ENCODE data around the gene JSRP1.

Gene JSRP1

DNA sequence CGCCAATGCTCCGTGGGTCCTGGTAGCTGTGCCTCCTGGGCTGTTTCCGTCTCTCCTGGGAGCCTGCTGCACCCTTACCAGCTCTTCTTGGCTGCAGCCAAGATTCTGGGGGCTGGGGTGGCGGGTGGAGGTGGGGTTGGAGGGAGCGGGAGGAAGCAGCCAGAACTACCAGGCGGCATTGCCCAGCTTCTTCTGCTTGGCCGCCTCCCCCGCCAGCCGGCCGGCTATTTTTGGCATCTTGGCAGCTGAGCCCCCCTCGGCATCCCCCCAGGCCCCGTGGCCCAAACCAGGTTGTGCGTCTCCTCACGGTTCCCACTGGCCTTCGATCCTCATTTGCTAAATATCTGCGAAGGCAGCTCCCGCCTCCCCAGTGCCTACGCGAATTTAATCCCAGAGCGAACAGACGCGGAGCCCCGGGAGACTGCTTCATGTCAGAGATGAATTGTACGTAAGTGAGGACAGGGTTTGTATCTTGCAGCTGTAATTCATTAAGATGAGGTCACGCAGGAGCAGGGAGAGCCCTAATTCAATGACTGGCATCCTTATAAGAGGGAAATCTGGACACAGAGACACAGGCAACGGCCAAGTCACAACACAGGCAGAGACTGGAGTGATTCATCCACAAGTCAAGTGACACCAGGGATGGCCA is 38.6 kb upstream of the JSRP1 start:
- H3K27ac ChIP-seq, result no peak overlapping the region
- TF ChIP-seq, protein P1, sequence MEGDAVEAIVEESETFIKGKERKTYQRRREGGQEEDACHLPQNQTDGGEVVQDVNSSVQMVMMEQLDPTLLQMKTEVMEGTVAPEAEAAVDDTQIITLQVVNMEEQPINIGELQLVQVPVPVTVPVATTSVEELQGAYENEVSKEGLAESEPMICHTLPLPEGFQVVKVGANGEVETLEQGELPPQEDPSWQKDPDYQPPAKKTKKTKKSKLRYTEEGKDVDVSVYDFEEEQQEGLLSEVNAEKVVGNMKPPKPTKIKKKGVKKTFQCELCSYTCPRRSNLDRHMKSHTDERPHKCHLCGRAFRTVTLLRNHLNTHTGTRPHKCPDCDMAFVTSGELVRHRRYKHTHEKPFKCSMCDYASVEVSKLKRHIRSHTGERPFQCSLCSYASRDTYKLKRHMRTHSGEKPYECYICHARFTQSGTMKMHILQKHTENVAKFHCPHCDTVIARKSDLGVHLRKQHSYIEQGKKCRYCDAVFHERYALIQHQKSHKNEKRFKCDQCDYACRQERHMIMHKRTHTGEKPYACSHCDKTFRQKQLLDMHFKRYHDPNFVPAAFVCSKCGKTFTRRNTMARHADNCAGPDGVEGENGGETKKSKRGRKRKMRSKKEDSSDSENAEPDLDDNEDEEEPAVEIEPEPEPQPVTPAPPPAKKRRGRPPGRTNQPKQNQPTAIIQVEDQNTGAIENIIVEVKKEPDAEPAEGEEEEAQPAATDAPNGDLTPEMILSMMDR (conservative IDR thresholded peaks at IDR 0.05), result no peak

- TF ChIP-seq, protein P1 (conservative IDR thresholded peaks at IDR 0.05), result 0 out of 2 replicates have a peak, but pooled peaks have one; percentile 14
- H3K27ac ChIP-seq, result peak overlapping the region; percentile 79
Observed at GRCh38 chr19:2291185-2291751, 35.1 kb upstream of the JSRP1 start.

DNA sequence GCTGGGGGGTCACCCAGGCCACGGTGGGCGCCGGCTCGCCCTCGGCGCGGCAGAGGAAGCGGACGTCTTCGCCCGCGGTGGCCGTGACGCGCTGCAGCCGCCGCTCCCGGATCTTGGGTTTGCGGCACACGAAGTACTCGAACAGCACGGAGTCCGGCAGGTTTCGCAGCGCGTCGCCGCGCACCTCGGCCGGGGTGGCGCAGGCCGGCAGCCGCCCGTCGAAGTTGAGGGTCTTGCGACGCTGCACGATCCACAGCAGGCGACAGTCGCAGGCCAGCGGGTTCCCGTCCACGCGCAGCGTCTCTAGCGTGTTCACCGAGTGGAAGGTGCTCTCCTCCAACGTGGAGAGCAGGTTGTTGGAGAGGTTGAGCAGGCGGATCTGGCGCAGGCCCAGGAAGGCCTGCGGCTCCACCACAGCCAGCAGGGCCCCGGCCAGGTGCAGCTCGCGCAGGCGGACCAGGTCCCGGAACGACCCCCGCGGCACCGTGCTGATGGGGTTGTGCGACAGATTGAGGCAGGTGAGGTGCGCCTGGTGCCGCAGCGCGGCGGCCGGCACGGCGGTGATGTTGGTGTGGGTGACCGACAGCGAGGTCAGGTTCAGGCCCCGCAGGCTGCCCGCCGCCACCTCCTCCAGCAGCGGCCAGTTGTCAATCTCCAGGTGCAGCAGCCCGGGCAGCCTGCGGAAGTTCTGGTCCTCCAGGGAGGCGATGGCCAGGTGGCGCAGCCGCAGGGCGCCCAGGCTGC is 34.4 kb upstream of the JSRP1 start:
- TF ChIP-seq, protein P1 (conservative IDR thresholded peaks at IDR 0.05), result no peak
- H3K27ac ChIP-seq, result peak overlapping the region; percentile 79

DNA sequence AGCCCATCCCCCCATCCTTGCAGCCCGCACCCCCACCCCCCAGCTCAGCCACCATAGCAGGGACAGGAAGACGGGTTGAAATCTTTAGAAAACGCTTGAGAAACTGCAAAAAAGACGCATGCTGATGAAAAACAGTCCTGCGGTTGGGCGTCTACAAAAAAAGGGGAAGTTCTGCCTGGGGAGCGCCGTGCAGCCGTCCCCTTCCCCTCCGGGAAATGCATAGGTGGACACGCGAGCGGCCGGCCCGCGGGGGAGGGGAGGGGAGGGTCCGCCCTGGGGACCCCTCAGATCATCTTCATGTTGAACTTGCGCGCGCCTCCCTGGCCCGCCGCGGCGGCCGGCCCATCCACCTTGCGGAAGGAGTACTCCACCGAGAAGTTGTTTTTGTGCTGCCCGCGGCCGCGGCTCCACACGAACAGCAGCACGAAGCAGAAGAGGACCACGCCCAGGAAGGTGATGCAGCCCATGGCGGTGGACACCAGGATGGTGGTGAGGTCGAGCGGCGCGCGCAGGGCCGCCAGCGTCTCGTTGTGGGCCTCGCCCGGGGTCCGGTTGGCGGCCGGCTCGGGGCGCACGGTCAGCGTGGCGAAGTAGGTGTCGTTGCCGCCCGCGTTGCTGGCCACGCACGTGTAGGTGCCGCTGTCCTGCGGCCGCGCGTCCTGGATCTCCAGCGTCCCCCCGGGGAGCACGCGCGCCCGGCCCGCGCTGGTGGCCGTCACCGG is 33.7 kb upstream of the JSRP1 start:
- TF ChIP-seq, protein P1 (conservative IDR thresholded peaks at IDR 0.05), result no peak
- peak overlapping the region; percentile 79 for H3K27ac ChIP-seq

DNA sequence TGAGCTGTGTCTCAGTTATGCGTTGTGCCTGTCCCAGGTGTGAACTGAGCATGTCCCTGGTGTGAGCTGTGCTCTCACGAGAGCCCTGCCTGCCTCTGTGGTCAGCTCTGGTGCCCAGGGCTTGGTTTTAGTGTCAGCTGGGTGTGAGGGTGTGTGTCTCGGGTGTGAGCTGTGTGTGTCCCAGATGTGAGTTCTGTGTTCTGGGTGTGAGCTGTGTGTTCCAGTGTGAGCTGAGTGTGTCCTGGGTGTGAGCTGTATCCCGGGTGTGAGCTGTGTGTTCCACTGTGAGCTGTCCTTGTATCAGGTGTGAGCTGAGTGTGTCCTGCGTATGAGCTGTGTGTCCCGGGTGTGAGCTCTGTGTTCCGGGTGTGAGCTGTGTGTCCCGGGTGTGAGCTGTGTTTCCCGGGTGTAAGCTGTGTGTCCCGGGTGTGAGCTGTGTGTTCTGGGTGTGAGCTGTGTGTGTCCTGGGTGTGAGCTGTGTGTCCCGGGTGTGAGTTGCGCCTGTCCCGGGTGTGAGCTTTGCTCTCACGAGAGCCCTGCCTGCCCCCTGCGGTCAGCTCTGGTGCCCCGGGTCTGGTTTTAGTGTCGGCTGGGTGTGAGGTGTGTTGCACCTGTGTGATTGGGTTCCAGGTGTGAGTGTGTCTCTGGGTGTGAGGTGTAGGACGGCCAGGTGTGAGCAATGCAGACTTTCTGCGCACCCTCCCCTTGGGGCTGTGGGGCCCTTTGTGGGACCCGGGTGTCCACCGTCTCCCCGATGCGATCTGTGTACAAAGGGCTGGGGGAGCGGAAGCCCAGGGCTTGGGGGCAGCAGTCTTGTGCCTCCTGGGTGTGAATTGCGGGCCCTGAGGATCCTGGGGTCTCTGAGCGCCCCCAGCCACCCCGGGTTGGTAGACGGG is 32.8 kb upstream of the JSRP1 start:
- peak overlapping the region; percentile 79 for H3K27ac ChIP-seq
- TF ChIP-seq, protein P1 (conservative IDR thresholded peaks at IDR 0.05), result no peak

GRCh38 chr19:2288338-2288817 is 32.2 kb upstream of the JSRP1 start:
- TF ChIP-seq, protein P1 (conservative IDR thresholded peaks at IDR 0.05), result no peak
- no peak overlapping the region for H3K27ac ChIP-seq
